HEK293 (cell line): Measurements from ENCODE around the gene PARD3.
A peak's percentile ranks its signal among the peaks of the same experiment; 100 is the strongest.

Experiments
- ATF2 ChIP-seq: fragments of 450-650 bp; formaldehyde crosslinking; IDR thresholded peaks from 2 replicates; pipeline ENCODE4 v1.5.1; 2016; ENCODE audit warnings: missing biosample characterization, missing genetic modification characterization, low read depth
- BCL11B ChIP-seq: fragments of 450-650 bp; formaldehyde crosslinking; IDR thresholded peaks from 2 replicates; pipeline ENCODE4 v1.5.1; 2016; ENCODE audit warnings: low read depth, missing biosample characterization, missing genetic modification characterization
- GFI1B ChIP-seq: fragments of 450-650 bp; formaldehyde crosslinking; IDR thresholded peaks from 2 replicates; pipeline ENCODE4 v1.5.1; 2016; ENCODE audit warnings: missing biosample characterization, missing genetic modification characterization
- GLI2 ChIP-seq: fragments of 450-650 bp; formaldehyde crosslinking; IDR thresholded peaks from 2 replicates; pipeline ENCODE4; 2017; ENCODE audit warnings: missing biosample characterization, missing genetic modification characterization, low read depth, borderline replicate concordance
- KLF17 ChIP-seq: fragments of 450-650 bp; formaldehyde crosslinking; IDR thresholded peaks from 2 replicates; pipeline ENCODE4 v1.5.1; 2016; ENCODE audit warnings: missing biosample characterization, missing genetic modification characterization
- PRDM6 ChIP-seq: fragments of 450-650 bp; formaldehyde crosslinking; IDR thresholded peaks from 2 replicates; pipeline ENCODE4 v1.5.1; 2017; ENCODE audit warnings: missing biosample characterization, missing genetic modification characterization
- SALL2 ChIP-seq: fragments of 450-650 bp; formaldehyde crosslinking; IDR thresholded peaks from 2 replicates; pipeline ENCODE4 v1.5.0; 2017; ENCODE audit warnings: missing biosample characterization, mild to moderate bottlenecking, missing genetic modification characterization, borderline replicate concordance
- SETDB1 ChIP-seq: IDR thresholded peaks from one replicate; pipeline ENCODE4 v1.6.1; 2017; ENCODE audit warnings: mild to moderate bottlenecking, low read length, moderate library complexity, mixed read lengths; ENCODE audit not compliant: insufficient read length
- TCF7L2 ChIP-seq: IDR thresholded peaks from 2 replicates; pipeline ENCODE4 v1.6.1; 2011; ENCODE audit warnings: low read depth, mild to moderate bottlenecking, inconsistent platforms, low read length, moderate library complexity, borderline replicate concordance
- ZBTB10 ChIP-seq: fragments of 450-650 bp; formaldehyde crosslinking; IDR thresholded peaks from 2 replicates; pipeline ENCODE4 v1.5.1; 2016; ENCODE audit warnings: missing biosample characterization, missing genetic modification characterization
- ZBTB20 ChIP-seq: fragments of 450-650 bp; formaldehyde crosslinking; IDR thresholded peaks from 2 replicates; pipeline ENCODE4 v1.5.1; 2016; ENCODE audit warnings: missing biosample characterization, missing genetic modification characterization
- ZBTB8A ChIP-seq: fragments of 450-650 bp; formaldehyde crosslinking; IDR thresholded peaks from 2 replicates; pipeline ENCODE4 v1.5.1; 2016; ENCODE audit warnings: missing biosample characterization, missing genetic modification characterization
- ZFP41 ChIP-seq: fragments of 450-650 bp; formaldehyde crosslinking; IDR thresholded peaks from 2 replicates; pipeline ENCODE4 v1.5.1; 2016; ENCODE audit warnings: missing biosample characterization, missing genetic modification characterization, borderline replicate concordance
- ZNF138 ChIP-seq: fragments of 450-650 bp; formaldehyde crosslinking; IDR thresholded peaks from 2 replicates; pipeline ENCODE4 v1.5.1; 2016; ENCODE audit warnings: missing biosample characterization, missing genetic modification characterization, borderline replicate concordance
- ZNF169 ChIP-seq: fragments of 450-650 bp; formaldehyde crosslinking; IDR thresholded peaks from 2 replicates; pipeline ENCODE4 v1.5.1; 2016; ENCODE audit warnings: missing biosample characterization, missing genetic modification characterization
- ZNF23 ChIP-seq: fragments of 450-650 bp; formaldehyde crosslinking; IDR thresholded peaks from 2 replicates; pipeline ENCODE4 v1.5.1; 2016; ENCODE audit warnings: missing biosample characterization, missing genetic modification characterization, borderline replicate concordance
- ZNF266 ChIP-seq: fragments of 450-650 bp; formaldehyde crosslinking; IDR thresholded peaks from 2 replicates; pipeline ENCODE4 v1.5.1; 2016; ENCODE audit warnings: missing biosample characterization, missing genetic modification characterization, low read depth
- ZNF302 ChIP-seq: fragments of 450-650 bp; formaldehyde crosslinking; IDR thresholded peaks from 2 replicates; pipeline ENCODE4 v1.5.1; 2016; ENCODE audit warnings: missing biosample characterization, missing genetic modification characterization, low read depth
- ZNF335 ChIP-seq: fragments of 450-650 bp; formaldehyde crosslinking; conservative IDR thresholded peaks from 2 replicates; pipeline ENCODE4 v1.5.1; 2016; ENCODE audit warnings: missing biosample characterization, missing genetic modification characterization
- ZNF391 ChIP-seq: fragments of 450-650 bp; formaldehyde crosslinking; IDR thresholded peaks from 2 replicates; pipeline ENCODE4 v1.5.1; 2016; ENCODE audit warnings: low read depth, missing biosample characterization, missing genetic modification characterization, borderline replicate concordance
- ZNF416 ChIP-seq: fragments of 450-650 bp; formaldehyde crosslinking; IDR thresholded peaks from 2 replicates; pipeline ENCODE4 v1.5.1; 2016; ENCODE audit warnings: missing biosample characterization, missing genetic modification characterization
- ZNF449 ChIP-seq: fragments of 450-650 bp; formaldehyde crosslinking; IDR thresholded peaks from 2 replicates; pipeline ENCODE4 v1.5.1; 2017; ENCODE audit warnings: missing biosample characterization, mild to moderate bottlenecking, missing genetic modification characterization, moderate library complexity
- ZNF561 ChIP-seq: fragments of 450-650 bp; IDR thresholded peaks from 2 replicates; pipeline ENCODE4 v1.5.1; 2018; ENCODE audit warnings: missing biosample characterization, missing genetic modification characterization, borderline replicate concordance
- ZNF600 ChIP-seq: fragments of 450-650 bp; formaldehyde crosslinking; IDR thresholded peaks from 2 replicates; pipeline ENCODE4 v1.5.1; 2016; ENCODE audit warnings: missing biosample characterization, missing genetic modification characterization
- ZNF629 ChIP-seq: fragments of 450-650 bp; formaldehyde crosslinking; IDR thresholded peaks from 2 replicates; pipeline ENCODE4 v1.5.1; 2017; ENCODE audit warnings: missing biosample characterization, missing genetic modification characterization
- ZNF639 ChIP-seq: fragments of 450-650 bp; formaldehyde crosslinking; IDR thresholded peaks from 2 replicates; pipeline ENCODE4 v1.5.1; 2016; ENCODE audit warnings: missing biosample characterization, missing genetic modification characterization
- ZNF704 ChIP-seq: fragments of 450-650 bp; formaldehyde crosslinking; IDR thresholded peaks from 2 replicates; pipeline ENCODE4 v1.5.1; 2016; ENCODE audit warnings: missing biosample characterization, missing genetic modification characterization
- ZNF776 ChIP-seq: fragments of 450-650 bp; formaldehyde crosslinking; IDR thresholded peaks from 2 replicates; pipeline ENCODE4 v1.5.0; 2017; ENCODE audit warnings: missing biosample characterization, missing genetic modification characterization, borderline replicate concordance
- ZSCAN16 ChIP-seq: fragments of 450-650 bp; formaldehyde crosslinking; IDR thresholded peaks from 2 replicates; pipeline ENCODE4 v1.5.1; 2016; ENCODE audit warnings: missing biosample characterization, missing genetic modification characterization
- ZSCAN23 ChIP-seq: fragments of 450-650 bp; formaldehyde crosslinking; IDR thresholded peaks from 2 replicates; pipeline ENCODE4 v1.5.1; 2016; ENCODE audit warnings: missing biosample characterization, missing genetic modification characterization

Gene PARD3

GRCh38 chr10:34729619-34730018, 85.5 kb downstream of the PARD3 start (continued):
- TF ChIP-seq KLF17 (tag by site-specific recombination) (no peak), ZNF704 (tag by site-specific recombination) (no peak), ZBTB20 (tag by site-specific recombination) (no peak), ZNF302 (no peak), ZNF266 (tag by site-specific recombination) (no peak), ZNF561 (no peak), ZBTB8A (tag by site-specific recombination) (no peak), TCF7L2 (no peak), ZNF391 (no peak; the same call in 1 of the 2 replicates), ZNF776 (tag by site-specific recombination) (no peak), BCL11B (tag by site-specific recombination) (no peak), ZNF169 (tag by site-specific recombination) (no peak), ZSCAN16 (no peak), SETDB1 (no peak), ZNF639 (peak; percentile 58; the same call in 1 of the 2 replicates), ZNF416 (tag by site-specific recombination) (no peak), SALL2 (no peak), ZNF600 (no peak), GFI1B (tag by site-specific recombination) (no peak), ZNF335 (tag by site-specific recombination) (no peak), ZNF138 (no peak), ZSCAN23 (tag by site-specific recombination) (no peak; the same call in 1 of the 2 replicates), ZNF23 (tag by site-specific recombination) (no peak), GLI2 (tag by site-specific recombination) (no peak), ZFP41 (tag by site-specific recombination) (no peak), PRDM6 (tag by site-specific recombination) (peak; percentile 54; the same call in 1 of the 2 replicates), ZNF629 (tag by site-specific recombination) (peak; percentile 38; the same call in 1 of the 2 replicates), ZBTB10 (tag by site-specific recombination) (no peak), ATF2 (tag by site-specific recombination) (no peak), ZNF449 (tag by site-specific recombination) (no peak)
